Loucy (cell line): ENCODE measurements around the gene CST4.
"Not testable (repeated sequence)": the region's sequence is repeated elsewhere in the genome, so short reads cannot be mapped to it uniquely, and the experiment has no call there.

ENCODE experiments used
- H2AFZ ChIP-seq: fragments of 200-600 bp; sonication (generic); 2 replicates; pipeline ENCODE4 v1.6.0; 2016; ENCODE audit warnings: antibody characterized with exemption, mild to moderate bottlenecking, low read length, moderate library complexity
- H3F3A ChIP-seq: fragments of 200-600 bp; 2 replicates; pipeline ENCODE4 v1.6.0; 2016; ENCODE audit warnings: antibody characterized with exemption, low read depth, mild to moderate bottlenecking
- H3K27me3 ChIP-seq: fragments of 200-600 bp; sonication (generic); 2 replicates; pipeline ENCODE4 v1.6.1; 2014; ENCODE audit warnings: low read length, mild to moderate bottlenecking; ENCODE audit not compliant: insufficient read depth, poor library complexity, severe bottlenecking
- H3K36me3 ChIP-seq: fragments of 200-600 bp; sonication (generic); 2 replicates; pipeline ENCODE4 v1.6.1; 2016; ENCODE audit warnings: low read length; ENCODE audit not compliant: insufficient read depth
- H3K4me1 ChIP-seq: fragments of 200-600 bp; sonication (generic); 2 replicates; pipeline ENCODE4 v1.5.1; 2014; ENCODE audit warnings: low read length, mild to moderate bottlenecking; ENCODE audit not compliant: insufficient read depth, poor library complexity, severe bottlenecking
- H3K4me2 ChIP-seq: fragments of 200-600 bp; sonication (generic); 2 replicates; pipeline ENCODE4 v1.6.0; 2014; ENCODE audit warnings: antibody characterized with exemption, low read length, low read depth, mild to moderate bottlenecking; ENCODE audit not compliant: poor library complexity, severe bottlenecking
- H3K4me3 ChIP-seq: fragments of 200-600 bp; sonication (generic); 2 replicates; pipeline ENCODE4 v1.5.1; 2014; ENCODE audit warnings: low read length, mild to moderate bottlenecking, mixed read lengths; ENCODE audit not compliant: poor library complexity, severe bottlenecking
- H3K79me2 ChIP-seq: fragments of 200-600 bp; sonication (generic); 2 replicates; pipeline ENCODE4 v1.6.1; 2014; ENCODE audit warnings: low read length; ENCODE audit not compliant: insufficient read depth
- H3K9ac ChIP-seq: fragments of 200-600 bp; sonication (generic); 2 replicates; pipeline ENCODE4 v1.6.0; 2014; ENCODE audit warnings: mild to moderate bottlenecking, low read depth, low read length, moderate library complexity; ENCODE audit not compliant: poor library complexity, severe bottlenecking
- H3K9me2 ChIP-seq: fragments of 200-600 bp; sonication (generic); replicated peaks from 2 replicates; pipeline ENCODE4 v1.6.1; 2016; ENCODE audit warnings: low read depth, low read length, mixed read lengths
- H3K9me3 ChIP-seq: fragments of 200-600 bp; sonication (generic); 2 replicates; pipeline ENCODE4 v1.6.1; 2014; ENCODE audit warnings: mild to moderate bottlenecking, antibody characterized with exemption, low read length, low read depth; ENCODE audit not compliant: insufficient read depth
- H4K20me1 ChIP-seq: fragments of 200-600 bp; sonication (generic); 2 replicates; pipeline ENCODE4 v1.6.0; 2014; ENCODE audit warnings: antibody characterized with exemption, low read length, mild to moderate bottlenecking; ENCODE audit not compliant: insufficient read depth, poor library complexity, severe bottlenecking
- EZH2phosphoT487 ChIP-seq: fragments of 200-600 bp; IDR thresholded peaks from 2 replicates; pipeline ENCODE4 v1.6.1; 2018; ENCODE audit warnings: antibody characterized with exemption, mild to moderate bottlenecking, moderate library complexity, borderline replicate concordance
- TF ChIP-seq, protein P1 (sequence below): fragments of 200-600 bp; sonication (generic); conservative IDR thresholded peaks from 2 replicates; pipeline ENCODE4 v1.5.1; 2014; ENCODE audit warnings: mild to moderate bottlenecking, antibody characterized with exemption, low read length

The CST4 gene

DNA sequence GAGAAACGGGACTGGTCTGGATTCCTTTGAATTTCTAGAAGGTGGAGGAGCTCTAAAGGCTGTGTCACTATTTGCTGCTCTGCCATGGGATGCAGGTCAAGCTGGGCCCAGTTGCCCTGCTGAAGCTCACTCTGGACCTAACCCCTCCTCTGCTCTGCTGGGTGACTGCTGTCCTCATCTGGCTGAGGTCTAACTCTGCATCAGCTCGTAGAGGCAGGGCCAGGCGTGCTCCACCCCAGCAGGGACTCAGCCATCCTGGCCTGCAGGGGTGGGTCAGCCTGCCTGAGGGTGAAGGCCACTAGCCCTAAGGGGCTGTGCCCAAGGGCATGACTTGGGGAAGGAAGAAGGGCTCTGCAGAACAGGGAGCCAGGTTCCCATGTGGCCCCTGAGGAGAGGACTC, 852 bp downstream of the CST4 start:
- H4K20me1 ChIP-seq, result no peaks in the 10 kb centered on the region
- H3K79me2 ChIP-seq, result no peaks in the 10 kb centered on the region
- no peaks in the 10 kb centered on the region for H3K27me3 ChIP-seq
- no peaks in the 10 kb centered on the region for H3K4me1 ChIP-seq
- H2AFZ ChIP-seq, result no peak overlapping the region
- no peaks in the 10 kb centered on the region for H3K36me3 ChIP-seq
- H3K4me2 ChIP-seq, result no peak overlapping the region
- no peak overlapping the region for H3K4me3 ChIP-seq
- H3K9me2 ChIP-seq, result no peaks in the 10 kb centered on the region
- H3K9ac ChIP-seq, result no peak overlapping the region
- no peaks in the 10 kb centered on the region for H3F3A ChIP-seq
- TF ChIP-seq, protein P1, sequence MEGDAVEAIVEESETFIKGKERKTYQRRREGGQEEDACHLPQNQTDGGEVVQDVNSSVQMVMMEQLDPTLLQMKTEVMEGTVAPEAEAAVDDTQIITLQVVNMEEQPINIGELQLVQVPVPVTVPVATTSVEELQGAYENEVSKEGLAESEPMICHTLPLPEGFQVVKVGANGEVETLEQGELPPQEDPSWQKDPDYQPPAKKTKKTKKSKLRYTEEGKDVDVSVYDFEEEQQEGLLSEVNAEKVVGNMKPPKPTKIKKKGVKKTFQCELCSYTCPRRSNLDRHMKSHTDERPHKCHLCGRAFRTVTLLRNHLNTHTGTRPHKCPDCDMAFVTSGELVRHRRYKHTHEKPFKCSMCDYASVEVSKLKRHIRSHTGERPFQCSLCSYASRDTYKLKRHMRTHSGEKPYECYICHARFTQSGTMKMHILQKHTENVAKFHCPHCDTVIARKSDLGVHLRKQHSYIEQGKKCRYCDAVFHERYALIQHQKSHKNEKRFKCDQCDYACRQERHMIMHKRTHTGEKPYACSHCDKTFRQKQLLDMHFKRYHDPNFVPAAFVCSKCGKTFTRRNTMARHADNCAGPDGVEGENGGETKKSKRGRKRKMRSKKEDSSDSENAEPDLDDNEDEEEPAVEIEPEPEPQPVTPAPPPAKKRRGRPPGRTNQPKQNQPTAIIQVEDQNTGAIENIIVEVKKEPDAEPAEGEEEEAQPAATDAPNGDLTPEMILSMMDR, result no peak
- TF ChIP-seq EZH2phosphoT487, result no peak
- no peaks in the 10 kb centered on the region for H3K9me3 ChIP-seq

DNA sequence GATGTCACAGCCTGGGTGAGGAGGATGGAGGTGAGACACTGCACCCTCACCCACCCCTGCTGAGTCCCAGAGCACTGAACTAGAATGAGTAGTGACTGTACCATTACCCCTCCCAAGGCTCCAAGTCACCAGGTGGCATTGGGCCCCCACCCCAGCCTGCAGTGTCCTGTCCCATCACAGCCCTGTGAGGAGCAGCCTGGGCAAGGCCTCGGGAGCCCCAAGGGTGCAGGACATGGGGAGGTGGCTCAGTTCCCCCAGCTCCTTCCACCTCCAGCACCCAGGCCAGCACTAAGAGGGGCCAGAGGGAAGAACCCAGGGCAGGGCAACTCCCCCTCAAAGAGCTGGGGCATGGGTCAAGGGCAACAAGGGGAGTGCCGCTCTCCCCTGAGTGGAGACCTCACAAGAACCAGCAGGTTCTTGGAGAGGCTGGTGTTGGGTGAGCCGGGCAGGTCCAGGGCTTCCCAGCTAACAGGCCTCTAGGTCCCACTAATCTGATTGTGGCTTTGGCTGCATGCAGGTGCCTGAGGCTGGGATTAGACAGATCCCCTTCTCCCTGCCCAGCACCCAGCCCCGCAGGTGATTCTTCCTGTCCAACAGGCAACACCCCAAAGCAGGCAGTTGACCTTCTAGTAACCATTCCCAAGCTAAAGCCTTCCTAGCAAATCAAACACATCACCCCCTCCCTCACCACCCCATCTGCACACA, 2.6 kb downstream of the CST4 start:
- Histone ChIP-seq H3K9me3 (no peaks in the 10 kb centered on the region), H3K4me3 (no peak overlapping the region), H3F3A (no peaks in the 10 kb centered on the region), H3K4me2 (no peak overlapping the region), H2AFZ (no peak overlapping the region), H4K20me1 (no peaks in the 10 kb centered on the region), H3K9ac (no peak overlapping the region), H3K9me2 (no peaks in the 10 kb centered on the region), H3K79me2 (no peaks in the 10 kb centered on the region), H3K36me3 (no peaks in the 10 kb centered on the region), H3K4me1 (no peaks in the 10 kb centered on the region), H3K27me3 (no peaks in the 10 kb centered on the region)
- TF ChIP-seq EZH2phosphoT487, result no peak
- TF ChIP-seq, protein P1, result no peak

DNA sequence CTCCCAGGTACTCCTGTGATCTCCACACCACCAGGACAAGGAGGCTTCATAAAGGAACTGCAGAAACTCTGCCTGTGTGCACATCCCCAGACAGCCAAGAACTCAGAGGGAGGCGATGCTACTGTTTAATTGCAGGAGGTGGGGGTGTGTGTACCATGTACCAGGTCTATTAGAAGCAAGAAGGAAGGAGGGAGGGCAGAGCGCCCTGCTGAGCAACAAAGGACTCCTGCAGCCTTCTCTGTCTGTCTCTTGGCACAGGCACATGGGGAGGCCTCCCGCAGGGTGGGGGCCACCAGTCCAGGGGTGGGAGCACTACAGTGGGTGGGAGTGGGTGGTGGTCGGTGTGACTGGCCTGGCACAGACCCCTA, 3.3 kb downstream of the CST4 start:
- H3K9me2 ChIP-seq, H3K4me2 ChIP-seq, H3K4me1 ChIP-seq, H3K9me3 ChIP-seq, H3F3A ChIP-seq, H3K36me3 ChIP-seq, H3K9ac ChIP-seq, H2AFZ ChIP-seq, H3K27me3 ChIP-seq, H3K4me3 ChIP-seq, H4K20me1 ChIP-seq, H3K79me2 ChIP-seq: not testable (repeated sequence)

DNA sequence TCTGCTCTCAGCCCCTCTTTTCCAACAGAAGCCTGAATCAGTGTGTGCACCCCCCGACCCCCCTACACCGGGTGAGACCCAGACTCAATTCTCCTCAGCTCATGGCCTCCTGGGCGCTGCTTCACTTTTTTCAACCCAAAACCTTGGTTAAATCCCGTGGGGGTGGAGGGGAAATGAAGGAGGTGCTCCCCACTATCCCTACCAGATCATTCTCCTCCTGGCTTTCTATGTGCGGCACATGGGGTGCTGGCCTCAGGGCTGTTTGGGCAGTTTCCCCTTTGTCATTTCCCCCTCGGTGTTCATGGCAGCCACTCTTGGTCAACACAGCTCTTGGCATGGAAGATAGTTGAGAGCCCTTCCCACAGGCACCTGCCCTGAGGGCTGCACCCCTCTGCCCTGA, 4.6 kb downstream of the CST4 start:
- H3K9me3 ChIP-seq, result no peaks in the 10 kb centered on the region
- no peaks in the 10 kb centered on the region for H4K20me1 ChIP-seq
- H3F3A ChIP-seq, result no peaks in the 10 kb centered on the region
- H3K79me2 ChIP-seq, result no peaks in the 10 kb centered on the region
- H3K9me2 ChIP-seq, result no peaks in the 10 kb centered on the region
- no peak overlapping the region for H3K4me2 ChIP-seq
- no peaks in the 10 kb centered on the region for H3K27me3 ChIP-seq
- no peaks in the 10 kb centered on the region for H3K4me1 ChIP-seq
- no peak overlapping the region for H2AFZ ChIP-seq
- H3K9ac ChIP-seq, result no peak overlapping the region
- TF ChIP-seq, protein P1, result no peak
- no peak for TF ChIP-seq EZH2phosphoT487
- no peaks in the 10 kb centered on the region for H3K36me3 ChIP-seq
- no peak overlapping the region for H3K4me3 ChIP-seq
